Choroid plexus epithelial cell (primary cell): ENCODE measurements around the gene NSMF.

Experiments used
- DNase-seq: peaks from one replicate; pipeline ENCODE4 v3.0.0-alpha.2; 2010; ENCODE audit warnings: low read depth
- H3K4me3 ChIP-seq: 2 replicates; pipeline ENCODE4 v1.5.1; 2011; ENCODE audit warnings: low read depth, mild to moderate bottlenecking, control low read depth, low read length, moderate library complexity
- CTCF ChIP-seq: conservative IDR thresholded peaks from 2 replicates; pipeline ENCODE4 v1.5.1; 2011; ENCODE audit warnings: low read depth, mild to moderate bottlenecking, control low read depth, inconsistent platforms, low read length, moderate library complexity

Gene NSMF

GRCh38 chr9:137491735-137492432 lies 32.8 kb upstream of the NSMF start:
- H3K4me3 ChIP-seq = no peak overlapping the region
- no peak for DNase-seq
- TF ChIP-seq CTCF = no peak

- no peak overlapping the region for H3K4me3 ChIP-seq
- no peak for TF ChIP-seq CTCF
- DNase-seq = no peak
Measured at GRCh38 chr9:137490532-137491186, 31.5 kb upstream of the NSMF start.

- no peak for DNase-seq
Measured at GRCh38 chr9:137488906-137489305, 29.8 kb upstream of the NSMF start.

GRCh38 chr9:137488327-137488653 lies 29.2 kb upstream of the NSMF start:
- H3K4me3 ChIP-seq = no peak overlapping the region
- no peak for TF ChIP-seq CTCF
- no peak for DNase-seq

More at GRCh38 chr9:137488906-137489305, 29.8 kb upstream of the NSMF start:
- H3K4me3 ChIP-seq = no peak overlapping the region
- TF ChIP-seq CTCF = no peak

- H3K4me3 ChIP-seq = no peak overlapping the region
- no peak for DNase-seq
- TF ChIP-seq CTCF = no peak
Measured at GRCh38 chr9:137487454-137488326, 28.6 kb upstream of the NSMF start.

- no peak overlapping the region for H3K4me3 ChIP-seq
- TF ChIP-seq CTCF = no peak
- DNase-seq = no peak
Measured at GRCh38 chr9:137486545-137487453, 27.7 kb upstream of the NSMF start.
